HG03045 (cell line): ENCODE data around the gene RBM33.

Experiments used
- ATAC-seq: cut with Tn5 transposase; IDR thresholded peaks from one replicate; pipeline ENCODE4 v1.9.1; 2021; ENCODE audit warnings: mild to moderate bottlenecking, moderate library complexity; ENCODE audit not compliant: unreplicated experiment

The RBM33 gene

DNA sequence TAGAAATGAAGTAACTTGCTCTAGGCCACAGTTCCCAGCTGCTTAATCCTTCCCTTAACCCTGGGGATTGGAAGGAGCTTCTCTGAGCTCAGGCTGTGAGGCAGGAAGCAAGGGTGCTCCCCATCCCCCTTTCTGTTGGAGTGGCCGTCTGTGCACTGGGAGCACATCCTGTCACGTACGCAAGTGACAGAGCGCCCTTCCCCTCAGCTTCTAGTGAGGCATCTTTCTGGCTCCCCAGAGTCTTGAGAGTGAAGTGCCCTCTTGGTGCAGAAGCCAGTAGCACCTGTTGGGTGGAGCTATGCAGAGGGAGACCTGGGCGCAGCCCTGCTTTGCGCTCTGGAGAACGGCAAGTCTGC is 120.0 kb downstream of the RBM33 start:
- ATAC-seq = peak; percentile 25

DNA sequence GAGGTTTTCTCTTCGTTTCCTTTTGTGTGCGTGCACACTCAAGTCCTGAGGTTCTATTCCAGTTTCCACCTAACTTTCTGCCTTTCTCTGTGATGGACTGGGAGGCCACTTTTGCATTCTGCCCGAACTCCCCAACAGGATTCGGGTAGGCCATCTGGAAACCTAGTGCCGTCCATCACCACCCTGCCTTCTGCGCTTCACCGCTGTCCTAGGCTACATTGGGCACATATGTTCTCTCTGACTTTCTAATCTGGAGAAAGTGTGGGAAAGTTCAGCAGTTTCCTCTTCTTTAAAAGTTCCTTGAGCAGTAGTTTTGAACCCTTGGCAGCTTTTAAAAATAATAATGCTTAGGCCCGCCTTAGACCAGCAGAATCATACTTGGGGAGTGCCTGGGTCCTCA is 121.0 kb downstream of the RBM33 start:
- ATAC-seq = no peak

DNA sequence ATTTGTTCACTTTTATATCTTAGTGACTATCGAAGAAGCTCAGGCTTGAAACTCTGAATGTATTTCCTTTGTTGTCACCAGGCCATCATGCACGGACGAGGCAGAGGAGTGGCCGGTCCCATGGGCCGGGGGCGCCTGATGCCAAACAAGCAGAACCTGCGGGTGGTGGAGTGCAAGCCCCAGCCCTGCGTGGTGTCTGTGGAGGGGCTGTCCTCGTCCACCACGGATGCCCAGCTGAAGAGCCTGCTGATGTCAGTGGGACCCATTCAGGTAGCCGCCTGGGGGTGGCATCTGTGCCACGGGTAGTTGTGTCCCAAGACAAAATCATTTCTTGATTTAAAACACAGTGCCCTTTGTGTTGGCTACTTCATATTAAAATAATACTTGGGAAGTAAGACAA is 121.9 kb downstream of the RBM33 start:
- no peak for ATAC-seq

DNA sequence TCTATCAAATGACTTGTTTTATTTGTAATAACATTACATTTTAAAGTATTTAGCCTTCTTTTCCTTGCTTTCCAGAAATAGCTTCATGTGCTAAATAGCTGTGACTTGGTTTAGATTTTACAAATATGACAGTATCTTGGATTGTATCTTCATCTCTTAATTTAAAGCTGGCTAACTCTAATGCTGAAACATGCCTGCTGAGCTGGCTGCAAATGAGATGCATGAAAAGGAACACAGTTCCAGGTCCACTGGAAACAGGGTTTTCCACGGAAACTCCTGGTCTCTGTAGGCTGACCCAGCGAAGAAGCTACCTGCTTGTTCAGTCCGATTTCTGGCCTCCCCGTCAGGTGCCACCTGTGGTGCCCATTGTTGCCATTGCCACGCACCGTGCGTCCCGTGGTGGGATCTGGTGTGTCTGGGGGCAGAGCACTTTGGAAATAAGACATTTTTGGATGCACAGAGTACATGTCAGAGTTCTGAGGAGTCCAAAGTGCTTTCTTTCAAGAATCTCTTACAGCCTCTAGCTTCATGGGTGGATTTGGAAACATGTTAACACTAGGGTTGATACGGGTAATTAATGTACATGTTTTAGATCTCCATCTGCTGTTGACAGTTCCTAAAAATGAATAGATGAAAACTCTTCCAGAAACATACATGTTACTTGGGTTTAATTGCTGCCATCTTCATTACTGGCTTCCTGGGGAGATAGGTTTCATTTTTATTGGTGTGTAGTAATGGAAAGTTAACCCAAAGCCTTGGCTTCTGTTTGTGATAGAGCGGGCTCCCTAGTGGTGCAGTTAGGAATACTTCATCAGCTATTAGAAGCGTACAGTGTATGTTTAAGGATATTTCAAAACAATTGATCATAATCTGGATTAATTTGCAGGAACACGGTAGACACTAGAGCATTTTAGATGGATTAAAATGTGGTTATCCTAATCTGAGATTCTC is 122.8 kb downstream of the RBM33 start:
- ATAC-seq = no peak

DNA sequence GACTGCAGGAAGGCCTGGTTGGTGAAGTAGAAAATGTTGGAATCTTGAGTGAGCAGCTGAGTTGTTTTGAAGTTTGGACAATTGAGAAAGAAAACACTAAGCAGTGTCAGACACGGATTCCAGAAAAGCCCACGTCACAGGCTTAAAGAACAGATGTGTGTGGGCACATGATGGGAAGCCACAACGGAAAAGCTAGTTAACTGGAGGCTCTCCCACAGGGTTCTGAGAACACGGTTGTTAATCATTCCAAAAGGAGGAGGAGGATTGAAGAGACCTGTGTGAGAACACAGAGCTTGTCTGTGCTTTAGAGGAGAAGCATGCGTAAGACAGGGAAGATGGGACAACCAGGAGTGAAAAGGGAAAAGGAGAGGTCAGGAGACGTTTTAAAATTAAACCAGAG is 125.2 kb downstream of the RBM33 start:
- ATAC-seq = no peak

DNA sequence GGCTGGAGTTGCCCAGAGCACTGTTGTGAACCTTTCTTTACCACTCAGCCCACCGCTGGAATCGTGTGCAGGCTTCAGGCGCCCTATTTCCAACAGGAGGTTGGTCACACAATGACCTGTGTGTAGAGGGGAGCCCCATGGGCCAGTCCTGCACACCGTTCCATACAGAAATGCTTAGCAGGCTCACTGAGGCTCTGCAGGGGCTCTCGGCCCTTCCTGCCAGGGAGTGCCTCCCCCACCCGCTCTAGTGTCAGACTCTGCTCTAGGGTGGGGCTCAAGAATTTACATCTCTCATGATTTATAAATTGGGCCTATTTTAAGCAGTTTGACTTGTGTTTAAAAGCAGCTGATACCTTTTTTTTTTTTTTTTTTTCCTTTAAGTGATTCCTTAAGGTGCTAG is 125.8 kb downstream of the RBM33 start:
- no peak for ATAC-seq

DNA sequence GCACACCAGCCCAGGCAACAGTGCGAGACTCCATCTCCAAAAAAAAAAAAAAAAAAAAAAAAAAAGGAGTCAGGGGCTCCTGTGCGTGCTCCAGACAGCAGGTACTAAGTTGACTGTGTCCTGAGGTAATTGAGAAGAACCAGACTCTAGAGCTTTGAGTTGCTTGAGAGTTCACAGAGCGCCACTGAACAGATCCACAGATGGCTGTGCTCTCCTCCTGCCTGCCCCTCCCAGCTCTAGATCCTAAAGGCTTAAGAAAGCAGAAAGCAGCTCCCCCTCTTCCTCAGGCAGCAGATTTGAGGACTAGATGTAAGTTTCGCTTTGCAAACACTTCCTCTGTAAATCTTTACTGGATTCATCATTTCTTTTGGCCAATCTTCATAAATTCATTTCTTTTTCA is 129.1 kb downstream of the RBM33 start:
- ATAC-seq = no peak

DNA sequence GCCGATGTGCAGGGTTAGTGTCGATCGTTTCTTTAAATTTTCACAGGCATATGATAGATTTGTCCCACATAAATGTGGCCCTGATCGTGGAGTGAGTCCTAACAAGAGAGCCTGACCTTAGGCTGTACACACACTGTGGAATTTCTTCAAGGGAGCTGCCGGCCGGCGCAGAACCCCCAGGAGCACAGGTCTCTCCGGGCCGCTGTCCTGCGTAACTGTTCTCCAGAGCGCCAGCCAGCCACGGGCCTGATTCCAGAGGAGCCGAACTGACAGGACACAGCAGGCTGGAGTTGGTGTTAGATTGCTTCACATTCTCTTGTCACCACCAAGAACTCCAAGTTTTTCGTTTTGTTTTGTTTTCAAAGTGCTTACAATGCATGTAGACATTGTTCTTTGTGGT is 130.5 kb downstream of the RBM33 start:
- ATAC-seq = no peak

DNA sequence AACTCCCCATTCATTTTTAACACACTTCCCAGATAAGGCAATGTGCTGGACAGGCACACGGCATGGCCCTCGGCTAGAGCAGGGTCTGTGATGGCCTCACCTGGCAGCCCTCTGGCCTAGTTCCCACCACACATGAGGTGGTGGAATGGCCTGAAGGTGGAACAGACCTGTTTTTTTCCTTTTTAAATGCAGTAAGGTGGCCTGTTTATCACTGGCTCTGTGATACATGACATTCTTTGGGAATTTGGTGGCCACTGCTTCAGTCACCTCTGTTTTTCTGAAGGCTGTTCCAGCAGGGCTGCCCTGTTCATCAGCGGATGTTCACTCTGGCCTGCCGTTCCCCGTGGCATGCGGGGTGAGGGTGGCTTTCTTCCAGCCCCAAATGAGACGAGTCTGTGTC is 131.2 kb downstream of the RBM33 start:
- no peak for ATAC-seq

DNA sequence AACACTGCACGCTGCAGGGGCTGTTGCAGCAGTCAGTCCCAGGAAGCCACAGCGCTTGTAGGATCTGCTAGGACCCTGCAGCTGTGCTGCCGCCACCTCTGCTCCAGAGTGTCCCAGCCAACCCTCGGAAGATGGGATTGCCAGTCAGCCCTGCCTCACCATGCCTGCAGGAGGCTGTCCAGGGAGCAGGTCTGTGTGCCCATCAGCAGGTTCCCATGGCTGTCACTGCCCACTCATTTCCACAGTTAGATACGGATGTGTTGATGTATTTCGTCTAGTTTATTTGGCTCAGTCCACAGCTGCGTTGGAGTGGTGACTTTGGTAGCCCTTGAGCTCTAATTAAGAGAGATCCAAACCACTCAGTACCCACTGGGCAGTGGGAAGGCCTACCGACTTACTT is 132.1 kb downstream of the RBM33 start:
- no peak for ATAC-seq

DNA sequence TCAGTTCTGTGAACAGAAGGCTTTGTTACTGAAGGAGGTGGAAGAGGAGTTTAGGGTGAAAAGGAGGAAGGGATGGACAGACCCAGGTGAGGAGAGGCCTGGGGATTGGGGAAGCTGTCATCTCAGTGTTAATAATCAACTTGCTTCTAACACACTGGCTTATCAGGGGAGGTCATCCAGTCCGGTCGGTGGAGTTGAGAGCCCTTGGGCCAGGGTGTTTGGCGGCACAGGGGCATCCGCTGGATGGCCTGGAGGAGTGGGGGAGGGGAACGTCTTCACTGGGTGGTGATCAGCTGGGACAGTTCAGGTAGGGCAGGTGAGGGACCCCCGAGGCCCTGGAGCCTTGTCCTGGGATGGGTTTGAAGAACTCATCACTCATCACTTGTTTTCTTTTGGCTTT is 133.9 kb downstream of the RBM33 start:
- ATAC-seq = no peak

DNA sequence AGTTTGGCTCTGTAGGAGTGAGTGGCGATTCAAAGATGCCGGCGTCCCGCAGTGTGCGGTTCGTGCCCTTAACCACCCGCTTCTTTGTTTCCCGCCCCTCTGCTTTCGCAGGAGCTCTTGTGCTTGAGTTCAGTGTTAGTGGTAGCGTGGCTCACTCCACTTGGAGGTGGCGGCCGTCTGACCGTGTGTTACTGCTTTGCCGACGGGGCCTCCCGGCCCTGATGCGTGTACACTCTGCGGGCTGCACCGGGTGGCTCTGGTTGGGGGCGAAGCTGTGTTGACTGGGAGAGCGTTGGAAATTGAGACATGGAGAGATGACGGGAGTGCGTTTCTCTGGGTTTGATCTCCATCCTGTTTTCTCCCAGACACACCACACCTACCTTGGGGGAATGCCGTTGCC is 136.4 kb downstream of the RBM33 start:
- ATAC-seq = no peak

DNA sequence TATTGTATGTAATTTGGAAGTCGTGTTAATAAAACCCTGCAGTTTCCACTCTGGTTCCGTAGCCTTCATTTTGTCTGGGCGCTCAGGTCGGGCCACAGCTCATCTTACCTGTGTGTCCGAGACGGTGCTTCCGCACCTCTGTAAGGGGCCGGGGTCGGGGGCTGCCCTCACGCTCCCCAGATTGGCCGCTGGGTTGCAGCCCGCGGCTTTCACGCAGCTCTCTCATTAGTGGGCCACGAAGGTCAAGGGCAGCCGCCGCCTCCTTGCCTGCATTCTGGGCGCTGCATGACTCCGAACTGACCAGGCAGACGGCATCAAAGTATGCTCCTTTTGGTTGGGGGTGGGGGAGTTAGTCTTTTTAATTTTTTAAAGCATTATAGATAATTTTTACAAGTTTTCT is 137.0 kb downstream of the RBM33 start:
- ATAC-seq = no peak

DNA sequence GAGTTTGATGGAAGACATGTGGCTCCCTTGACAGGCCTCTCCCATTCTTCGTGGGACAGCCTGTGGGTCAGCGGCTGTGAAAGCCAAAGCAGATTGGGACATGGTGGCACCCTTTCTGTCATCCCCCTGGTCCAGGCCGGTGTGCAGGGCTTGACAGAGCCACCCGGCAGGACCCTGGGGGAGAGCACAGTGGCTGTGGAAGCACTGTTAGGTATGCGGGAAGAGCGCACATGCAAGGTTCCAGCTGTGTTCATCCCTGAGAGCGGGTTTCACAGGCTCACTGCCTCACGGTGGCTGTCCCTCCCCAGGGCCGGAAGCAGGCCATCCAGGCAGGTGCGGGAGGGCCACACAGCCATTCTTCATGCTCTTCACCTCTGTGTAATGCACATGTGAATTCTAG is 138.0 kb downstream of the RBM33 start:
- no peak for ATAC-seq

DNA sequence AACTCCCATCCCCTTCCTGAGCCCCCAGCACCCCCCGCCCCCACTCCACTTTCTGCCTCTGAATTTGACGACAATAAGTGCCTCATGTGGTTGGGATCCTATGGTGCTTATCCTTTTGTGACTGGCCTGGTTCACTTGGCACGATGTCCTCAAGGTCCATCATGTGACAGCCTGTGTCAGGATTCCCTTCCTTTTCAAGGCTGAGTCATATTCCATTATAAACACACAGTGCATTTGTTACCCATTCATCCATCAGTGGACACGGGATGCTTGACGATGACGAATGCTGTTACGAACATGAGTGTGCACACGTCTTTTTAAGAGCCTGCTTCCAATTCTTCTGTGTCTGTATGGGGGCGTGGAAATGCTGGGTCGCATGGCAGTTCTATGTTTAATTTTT is 141.1 kb downstream of the RBM33 start:
- no peak for ATAC-seq

DNA sequence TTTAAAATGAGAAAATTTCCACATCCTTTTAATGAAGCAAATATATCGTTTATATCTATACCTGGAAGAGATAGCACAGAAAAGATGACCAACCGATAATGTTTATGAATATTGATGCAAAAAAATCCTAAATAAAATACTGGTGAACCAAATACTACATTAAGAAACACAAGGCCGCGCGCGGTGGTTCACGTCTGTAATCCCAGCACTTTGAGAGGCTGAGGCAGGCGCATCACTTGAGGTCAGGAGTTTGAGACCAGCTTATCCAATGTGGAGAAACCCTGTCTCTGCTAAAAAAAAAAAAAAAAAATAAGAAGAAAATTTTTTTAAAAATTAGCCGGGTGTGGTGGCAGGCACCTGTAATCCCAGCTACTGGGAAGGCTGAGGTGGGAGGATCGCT is 142.0 kb downstream of the RBM33 start:
- no peak for ATAC-seq

DNA sequence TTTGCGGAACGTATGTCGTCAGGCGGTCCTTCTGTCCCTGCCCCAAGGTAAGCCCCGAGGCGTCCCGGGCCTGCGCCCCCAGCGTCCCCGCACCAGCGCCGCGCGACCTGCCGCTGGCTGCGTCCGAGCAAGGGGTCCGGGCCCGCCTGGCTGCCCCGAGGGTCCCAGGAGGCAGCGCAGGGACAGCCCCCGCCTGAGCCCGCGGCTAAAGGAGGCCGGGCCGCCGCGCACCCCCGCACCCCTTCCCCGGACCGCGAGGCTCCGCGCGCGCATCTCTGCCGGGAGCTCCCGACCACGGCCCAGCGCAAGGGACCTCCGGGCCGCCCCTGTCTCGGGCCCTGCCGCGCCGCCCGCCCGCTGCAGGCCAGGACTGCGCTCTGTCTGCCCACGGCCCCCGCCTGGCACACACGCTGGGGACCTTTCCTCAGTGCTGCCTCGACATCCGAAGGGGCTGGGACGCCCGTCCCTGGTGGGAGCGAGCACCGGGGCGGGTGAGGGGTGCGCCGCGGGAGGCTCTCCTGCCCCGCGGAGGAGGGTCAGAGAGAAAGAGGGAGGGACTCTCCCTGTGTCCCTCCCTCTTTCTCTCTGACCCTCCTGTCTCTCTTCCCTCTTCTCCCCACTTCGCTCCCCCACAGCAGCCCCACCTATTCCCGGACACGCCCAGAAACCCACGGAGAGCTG is 142.8 kb downstream of the RBM33 start:
- no peak for ATAC-seq

DNA sequence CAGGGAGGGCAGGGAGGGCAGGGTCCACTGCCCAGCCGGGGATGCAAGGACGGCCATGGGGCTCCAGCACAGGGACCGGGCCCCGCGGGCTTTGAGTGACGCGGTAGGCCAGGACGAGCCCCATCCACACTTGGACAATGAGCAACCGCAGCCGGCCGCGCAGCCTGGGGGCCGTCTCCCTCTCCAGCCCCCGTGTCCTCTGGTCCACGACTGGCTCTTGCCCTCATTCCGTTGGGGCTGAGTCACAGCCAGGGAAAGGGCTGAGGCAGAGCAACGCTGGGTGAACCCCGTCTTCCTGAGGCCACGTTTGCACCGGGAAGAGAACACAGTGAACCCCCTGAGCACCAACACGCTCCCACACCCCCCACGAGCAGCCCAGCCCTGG is 144.1 kb downstream of the RBM33 start:
- no peak for ATAC-seq

DNA sequence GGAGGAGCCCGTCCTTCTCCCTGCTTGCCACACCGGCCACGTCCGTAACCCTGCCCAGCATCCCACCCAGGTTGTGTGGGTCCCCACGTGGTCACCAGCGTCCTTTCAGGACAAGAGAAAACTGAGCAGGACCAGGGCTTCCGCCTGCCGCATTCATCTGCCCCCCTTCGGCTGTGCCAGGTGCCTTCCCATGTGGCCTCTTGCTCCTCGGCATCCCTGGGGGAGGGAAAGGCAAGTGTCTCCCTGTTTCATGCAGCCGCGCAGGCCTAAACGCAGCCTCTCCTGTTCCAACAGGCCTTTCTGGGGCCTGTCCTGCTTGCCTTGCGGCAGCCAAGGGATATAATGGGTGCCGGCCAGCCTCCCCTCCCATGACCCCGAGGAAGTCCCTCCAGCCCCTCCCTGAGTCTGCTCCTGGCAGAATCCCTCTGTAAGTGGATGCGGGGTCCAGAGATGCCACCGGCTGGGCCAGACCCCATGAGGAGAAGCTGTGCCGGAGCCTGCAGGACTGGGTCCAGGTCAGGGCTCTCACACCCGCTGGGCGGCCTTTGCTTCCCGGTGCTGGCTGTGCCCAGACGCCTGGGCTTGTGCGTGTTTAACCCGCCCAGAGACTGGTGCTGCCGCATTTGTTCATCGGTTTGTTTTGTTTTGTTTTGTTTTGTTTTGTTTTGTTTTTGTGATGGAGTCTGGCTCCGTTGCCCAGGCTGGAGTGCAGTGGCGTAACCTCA is 144.7 kb downstream of the RBM33 start:
- ATAC-seq = no peak

DNA sequence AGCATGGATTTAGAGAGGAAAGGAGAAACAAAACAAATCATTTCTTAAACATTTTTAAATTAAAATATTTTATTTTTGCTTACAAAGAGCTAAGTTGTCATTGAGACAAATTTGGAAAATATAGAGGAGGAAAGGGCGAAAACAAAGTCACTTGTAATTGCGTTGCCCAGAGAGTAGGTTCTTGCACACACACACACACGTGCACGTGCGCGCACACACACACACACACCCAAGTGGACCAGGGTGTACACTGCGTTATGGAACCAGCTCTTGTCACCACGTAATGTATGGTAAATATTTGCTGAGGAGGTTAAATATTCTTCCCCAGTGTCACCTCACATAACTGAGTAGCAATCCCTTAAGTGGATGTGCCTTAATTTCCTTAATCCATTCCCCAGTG is 146.2 kb downstream of the RBM33 start:
- ATAC-seq = no peak

DNA sequence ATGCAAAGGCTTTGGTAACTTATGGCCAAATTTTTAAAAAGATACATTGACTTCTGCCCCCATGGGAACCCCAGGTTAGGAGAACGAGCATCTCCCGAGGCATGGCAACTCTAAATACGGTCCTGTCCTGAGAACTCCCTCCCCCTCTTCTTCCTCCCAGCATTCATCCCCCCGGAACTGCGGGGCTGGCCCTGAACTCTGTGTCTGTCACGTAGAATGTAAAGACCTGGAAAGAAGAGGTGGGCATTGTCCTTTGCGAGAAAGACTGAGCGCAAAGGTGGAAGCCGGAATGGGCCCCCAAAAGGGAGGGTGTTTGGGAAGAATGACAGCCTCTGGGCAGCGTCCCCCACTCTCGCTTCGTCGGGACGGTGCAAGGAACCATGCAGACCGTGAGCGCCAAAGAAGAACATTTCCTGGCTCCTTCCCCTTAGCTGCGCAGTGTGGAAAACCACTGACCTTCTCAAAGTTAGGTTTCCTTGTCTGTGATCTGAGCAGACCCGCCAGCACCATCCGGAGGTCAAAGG is 146.8 kb downstream of the RBM33 start:
- no peak for ATAC-seq

DNA sequence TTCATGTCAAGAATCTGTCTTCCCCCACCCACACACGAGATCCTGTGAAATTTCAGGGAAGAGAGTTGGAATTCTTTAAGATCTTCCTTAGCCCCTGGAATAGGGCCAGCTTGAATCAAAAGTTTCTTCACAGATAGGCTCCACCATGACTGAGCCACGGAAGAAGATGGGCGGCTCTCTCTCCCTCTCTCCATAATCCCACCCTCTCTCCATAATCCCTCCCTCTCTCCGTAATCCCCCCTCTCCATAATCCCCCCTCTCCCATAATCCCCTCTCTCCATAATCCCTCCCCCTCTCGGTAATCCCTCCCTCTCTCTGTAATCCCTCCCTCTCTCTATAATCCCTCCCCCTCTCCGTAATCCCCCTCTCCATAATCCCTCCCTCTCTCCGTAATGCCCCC is 147.4 kb downstream of the RBM33 start:
- ATAC-seq = no peak
